HepG2 (cell line): Measurements from ENCODE around the gene ZNF503. TPM values are rescaled to one million over a fixed set of nuclear protein-coding genes. Genes with fewer than 3 reads are reported as not detected.
A peak's percentile ranks its signal among the peaks of the same experiment; 100 is the strongest.

Experiments
- ATF1 ChIP-seq: IDR thresholded peaks from 2 replicates; pipeline ENCODE4 v1.6.1; 2016; ENCODE audit warnings: mild to moderate bottlenecking, control low read depth
- CBX1 ChIP-seq: IDR thresholded peaks from one replicate; pipeline ENCODE4 v1.6.1; 2016; ENCODE audit warnings: antibody characterized with exemption, low read depth
- HES4 ChIP-seq: sonication (generic); formaldehyde crosslinking; IDR thresholded peaks from 2 replicates; pipeline ENCODE4 v1.9.0; 2021; ENCODE audit warnings: mild to moderate bottlenecking, missing genetic modification reagents, borderline replicate concordance
- HIC2 ChIP-seq: sonication (generic); formaldehyde crosslinking; IDR thresholded peaks from 2 replicates; pipeline ENCODE4 v1.9.0; 2022; ENCODE audit warnings: low read depth, missing genetic modification reagents
- KDM2A ChIP-seq: sonication (generic); formaldehyde crosslinking; IDR thresholded peaks from 2 replicates; pipeline ENCODE4 v1.4.0; 2020; ENCODE audit warnings: low read depth, missing genetic modification reagents, borderline replicate concordance
- MED1 ChIP-seq: sonication (generic); formaldehyde crosslinking; IDR thresholded peaks from 2 replicates; pipeline ENCODE4 v1.4.0; 2020; ENCODE audit warnings: missing genetic modification reagents
- MXD4 ChIP-seq: IDR thresholded peaks from 2 replicates; pipeline ENCODE4 v1.6.1; 2016; ENCODE audit warnings: mild to moderate bottlenecking, missing biosample characterization, missing genetic modification reagents
- MXI1 ChIP-seq: IDR thresholded peaks from 3 replicates; pipeline ENCODE4 v1.6.1; 2012; ENCODE audit warnings: low read depth, low read length, inconsistent platforms, borderline replicate concordance
- PHF21A ChIP-seq: sonication (generic); formaldehyde crosslinking; IDR thresholded peaks from 2 replicates; pipeline ENCODE4 v1.5.0; 2020; ENCODE audit warnings: mild to moderate bottlenecking, missing genetic modification reagents
- RFX5 ChIP-seq: IDR thresholded peaks from 2 replicates; pipeline ENCODE4 v1.6.1; 2011; ENCODE audit warnings: low read depth, low read length, improper control_type of control experiment
- TBX3 ChIP-seq: fragments of 450-650 bp; IDR thresholded peaks from 2 replicates; pipeline ENCODE4 v1.6.1; 2017; ENCODE audit warnings: antibody characterized with exemption, mild to moderate bottlenecking, inconsistent platforms, borderline replicate concordance
- ZNF235 ChIP-seq: sonication (generic); formaldehyde crosslinking; IDR thresholded peaks from 2 replicates; pipeline ENCODE4 v1.8.1; 2023; ENCODE audit warnings: mild to moderate bottlenecking, missing genetic modification reagents, borderline replicate concordance
- ZNF296 ChIP-seq: sonication (generic); formaldehyde crosslinking; conservative IDR thresholded peaks from 2 replicates; pipeline ENCODE4 v1.5.0; 2020; ENCODE audit warnings: mild to moderate bottlenecking, missing genetic modification reagents
- ZNF367 ChIP-seq: sonication (generic); formaldehyde crosslinking; IDR thresholded peaks from 2 replicates; pipeline ENCODE4 v1.4.0; 2020; ENCODE audit warnings: missing genetic modification reagents, borderline replicate concordance
- ZNF609 ChIP-seq: sonication (generic); formaldehyde crosslinking; IDR thresholded peaks from 2 replicates; pipeline ENCODE4 v1.4.0; 2020; ENCODE audit warnings: mild to moderate bottlenecking, missing genetic modification reagents, borderline replicate concordance
- polyA plus RNA-seq, 8 experiments: library from polyadenylated mRNA; depleted of rRNA in 3 of 8; stranded (reverse) in 7 of 8; unstranded in 1 of 8; fragments of >200 nt; fragmentation: Illumina TruSeq in 4 of 8; extraction: Trizol in 4 of 8; gene quantifications; 2 replicates each; pipeline versions ENCODE4 v1.2.1 to v1.2.3, GENCODE V29; 2011 to 2016; ENCODE audit warnings: low read depth in 4 of 8, missing spikeins in 1 of 8, mixed read lengths in 1 of 8; ENCODE audit not compliant: insufficient read depth in 1 of 8
- total RNA-seq, 5 experiments: library from RNA; depleted of rRNA; stranded (reverse); fragments of >200 nt; fragmentation: Illumina TruSeq; extraction: Trizol; gene quantifications; 2 replicates each; pipeline ENCODE4 v1.2.3, GENCODE V29; 2016; ENCODE audit warnings: low read depth in 1 of 5
- TF ChIP-seq, protein P1 (sequence below): sonication (generic); formaldehyde crosslinking; IDR thresholded peaks from 2 replicates; pipeline ENCODE4 v1.4.0; 2020; ENCODE audit warnings: missing genetic modification reagents
- TF ChIP-seq, protein P2 (sequence below): sonication (generic); formaldehyde crosslinking; IDR thresholded peaks from 2 replicates; pipeline ENCODE4 v1.8.1; 2022; ENCODE audit warnings: mild to moderate bottlenecking, missing genetic modification reagents

The ZNF503 gene
- total and polyA plus RNA-seq, 2 of the 13 experiments (the other 11 are each of a cell fraction or from before 2014, with no cell fraction given), result 2.7 to 8.3 TPM

DNA sequence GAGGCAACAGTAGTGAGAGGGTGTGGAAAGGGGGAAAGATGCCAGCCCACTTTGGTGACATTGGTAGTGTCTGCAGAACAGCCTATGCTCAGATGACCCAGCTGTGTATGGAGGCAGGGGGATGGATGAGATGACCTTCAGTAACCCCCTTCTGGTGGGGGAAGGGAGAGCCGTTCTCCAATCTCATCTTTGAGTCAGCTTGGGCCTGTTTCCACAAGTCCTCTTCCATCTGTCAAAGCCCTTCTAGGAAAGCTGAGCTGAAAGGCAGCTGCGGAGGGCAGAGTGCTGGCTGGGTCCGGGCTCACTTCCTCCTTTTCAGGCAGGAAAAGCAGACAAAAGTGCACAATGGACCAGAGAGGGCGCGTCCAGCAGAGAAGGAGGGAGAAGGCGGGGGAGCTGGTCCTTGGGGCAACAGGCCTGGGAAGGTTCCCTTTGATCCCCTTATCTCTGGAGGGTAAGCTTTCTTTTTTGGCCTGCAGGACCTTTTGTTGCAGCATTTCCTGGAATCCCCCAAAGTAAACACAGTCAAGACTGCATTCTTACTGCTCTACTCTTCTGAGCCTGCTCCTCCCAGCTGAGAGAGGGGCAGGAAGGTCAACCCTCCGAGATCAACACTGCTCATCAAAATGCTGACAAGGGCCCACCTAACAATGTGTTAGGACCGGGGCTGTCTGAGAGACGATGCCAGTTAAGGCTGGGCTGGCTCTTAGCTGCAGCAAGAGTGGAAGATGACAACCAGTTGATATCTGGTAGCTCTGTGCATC, 28.6 kb upstream of the ZNF503 start (continued):
- peak; percentile 66; the same call in 1 of the 2 replicates for TF ChIP-seq HIC2 (CRISPR knock-in tag)
- TF ChIP-seq RFX5, result no peak
- TF ChIP-seq KDM2A (CRISPR knock-in tag), result peak; percentile 32; the same call in 1 of the 2 replicates
- peak; percentile 92 for TF ChIP-seq ZNF609 (CRISPR knock-in tag)
- TF ChIP-seq PHF21A (CRISPR knock-in tag), result peak; percentile 91
- TF ChIP-seq ZNF235 (CRISPR knock-in tag), result no peak
- TF ChIP-seq, protein P1, sequence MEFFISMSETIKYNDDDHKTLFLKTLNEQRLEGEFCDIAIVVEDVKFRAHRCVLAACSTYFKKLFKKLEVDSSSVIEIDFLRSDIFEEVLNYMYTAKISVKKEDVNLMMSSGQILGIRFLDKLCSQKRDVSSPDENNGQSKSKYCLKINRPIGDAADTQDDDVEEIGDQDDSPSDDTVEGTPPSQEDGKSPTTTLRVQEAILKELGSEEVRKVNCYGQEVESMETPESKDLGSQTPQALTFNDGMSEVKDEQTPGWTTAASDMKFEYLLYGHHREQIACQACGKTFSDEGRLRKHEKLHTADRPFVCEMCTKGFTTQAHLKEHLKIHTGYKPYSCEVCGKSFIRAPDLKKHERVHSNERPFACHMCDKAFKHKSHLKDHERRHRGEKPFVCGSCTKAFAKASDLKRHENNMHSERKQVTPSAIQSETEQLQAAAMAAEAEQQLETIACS (CRISPR knock-in tag), result no peak
- no peak; the same call in 2 of the 3 replicates for TF ChIP-seq MXI1
- TF ChIP-seq HES4 (CRISPR knock-in tag), result no peak
- no peak for TF ChIP-seq MXD4 (CRISPR knock-in tag)
- TF ChIP-seq, protein P2, sequence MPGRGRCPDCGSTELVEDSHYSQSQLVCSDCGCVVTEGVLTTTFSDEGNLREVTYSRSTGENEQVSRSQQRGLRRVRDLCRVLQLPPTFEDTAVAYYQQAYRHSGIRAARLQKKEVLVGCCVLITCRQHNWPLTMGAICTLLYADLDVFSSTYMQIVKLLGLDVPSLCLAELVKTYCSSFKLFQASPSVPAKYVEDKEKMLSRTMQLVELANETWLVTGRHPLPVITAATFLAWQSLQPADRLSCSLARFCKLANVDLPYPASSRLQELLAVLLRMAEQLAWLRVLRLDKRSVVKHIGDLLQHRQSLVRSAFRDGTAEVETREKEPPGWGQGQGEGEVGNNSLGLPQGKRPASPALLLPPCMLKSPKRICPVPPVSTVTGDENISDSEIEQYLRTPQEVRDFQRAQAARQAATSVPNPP (CRISPR knock-in tag), result no peak
- no peak for TF ChIP-seq ATF1 (CRISPR knock-in tag)
- TF ChIP-seq MED1 (CRISPR knock-in tag), result peak; percentile 90
- no peak for TF ChIP-seq ZNF296 (CRISPR knock-in tag)
- peak; percentile 41 for TF ChIP-seq CBX1
- TF ChIP-seq ZNF367, result no peak
- no peak for TF ChIP-seq TBX3
